Prostate gland (tissue), 2 donors: ENCODE results near the gene SPPL3.
"Not testable (repeated sequence)": the region's sequence is repeated elsewhere in the genome, so short reads cannot be mapped to it uniquely, and the experiment has no call there.

Experiments
- POLR2A ChIP-seq: fragments of 450-650 bp; IDR thresholded peaks from one replicate; pipeline ENCODE4 v1.6.1; 2016; ENCODE audit warnings: antibody characterized with exemption, mild to moderate bottlenecking
- TF ChIP-seq, protein P1 (sequence below), 4 experiments: fragments of 200-600 bp in 2 of 4; fragments of 450-650 bp in 2 of 4; sonication (generic) in 2 of 4; IDR thresholded peaks; 1 replicate in 3 of 4; 2 replicates in 1 of 4; pipeline ENCODE4 v1.5.1; 2016 to 2019; ENCODE audit warnings: antibody characterized with exemption in 4 of 4, mild to moderate bottlenecking in 2 of 4, moderate library complexity in 2 of 4

DNA sequence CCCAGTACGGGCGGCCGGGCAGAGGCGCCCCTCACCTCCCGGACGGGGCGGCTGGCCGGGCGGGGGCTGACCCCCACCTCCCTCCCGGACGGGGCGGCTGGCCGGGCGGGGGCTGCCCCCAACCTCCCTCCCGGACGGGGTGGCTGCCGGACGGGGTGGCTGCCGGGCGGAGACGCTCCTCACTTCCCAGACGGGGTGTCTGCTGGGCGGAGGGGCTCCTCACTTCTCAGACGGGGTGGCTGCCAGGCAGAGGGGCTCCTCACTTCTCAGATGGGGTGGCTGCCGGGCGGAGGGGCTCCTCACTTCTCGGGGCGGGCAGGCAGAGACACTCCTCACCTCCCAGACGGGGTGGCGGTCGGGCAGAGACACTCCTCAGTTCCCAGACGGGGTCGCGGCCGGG lies 172.0 kb downstream of the SPPL3 start:
- TF ChIP-seq, protein P1, sequence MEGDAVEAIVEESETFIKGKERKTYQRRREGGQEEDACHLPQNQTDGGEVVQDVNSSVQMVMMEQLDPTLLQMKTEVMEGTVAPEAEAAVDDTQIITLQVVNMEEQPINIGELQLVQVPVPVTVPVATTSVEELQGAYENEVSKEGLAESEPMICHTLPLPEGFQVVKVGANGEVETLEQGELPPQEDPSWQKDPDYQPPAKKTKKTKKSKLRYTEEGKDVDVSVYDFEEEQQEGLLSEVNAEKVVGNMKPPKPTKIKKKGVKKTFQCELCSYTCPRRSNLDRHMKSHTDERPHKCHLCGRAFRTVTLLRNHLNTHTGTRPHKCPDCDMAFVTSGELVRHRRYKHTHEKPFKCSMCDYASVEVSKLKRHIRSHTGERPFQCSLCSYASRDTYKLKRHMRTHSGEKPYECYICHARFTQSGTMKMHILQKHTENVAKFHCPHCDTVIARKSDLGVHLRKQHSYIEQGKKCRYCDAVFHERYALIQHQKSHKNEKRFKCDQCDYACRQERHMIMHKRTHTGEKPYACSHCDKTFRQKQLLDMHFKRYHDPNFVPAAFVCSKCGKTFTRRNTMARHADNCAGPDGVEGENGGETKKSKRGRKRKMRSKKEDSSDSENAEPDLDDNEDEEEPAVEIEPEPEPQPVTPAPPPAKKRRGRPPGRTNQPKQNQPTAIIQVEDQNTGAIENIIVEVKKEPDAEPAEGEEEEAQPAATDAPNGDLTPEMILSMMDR (IDR thresholded peaks at IDR 0.05), result not testable (repeated sequence)
- TF ChIP-seq POLR2A, result not testable (repeated sequence)
